Aorta (tissue), 5 donors: ENCODE results near the gene GRK4. TPM values are rescaled to one million over a fixed set of nuclear protein-coding genes. Genes with fewer than 3 reads are reported as not detected.

Experiments
- ATAC-seq: fragments of 200-7000 bp; cut with Tn5 transposase; one replicate; pipeline ENCODE4 v1.9.1; 2022; ENCODE audit warnings: moderate library complexity; ENCODE audit not compliant: low FRiP score
- DNase-seq, 2 donors: peaks; one replicate each; pipeline ENCODE4 v3.0.0-alpha.2; 2020
- H3K27ac ChIP-seq, 2 donors: one replicate each; pipeline ENCODE4 v1.5.1; 2013; ENCODE audit warnings: low read length in 2 of 2, mild to moderate bottlenecking in 2 of 2, moderate library complexity in 2 of 2, control low read depth in 1 of 2, inconsistent platforms in 1 of 2, low read depth in 1 of 2
- H3K27me3 ChIP-seq, 2 donors: one replicate each; pipeline ENCODE4 v1.6.1; 2013; ENCODE audit warnings: control low read depth in 1 of 2, low read length in 1 of 2, mild to moderate bottlenecking in 1 of 2, moderate library complexity in 1 of 2; ENCODE audit not compliant: insufficient read depth in 2 of 2, control insufficient read depth in 1 of 2
- H3K36me3 ChIP-seq, 2 donors: one replicate each; pipeline ENCODE4 v1.6.1; 2013; ENCODE audit warnings: control low read depth in 1 of 2, low read length in 1 of 2, mild to moderate bottlenecking in 1 of 2; ENCODE audit not compliant: insufficient read depth in 2 of 2, control insufficient read depth in 1 of 2
- H3K4me1 ChIP-seq, 2 donors: one replicate each; pipeline ENCODE4 v1.6.1; 2013; ENCODE audit warnings: low read length in 2 of 2, control low read depth in 1 of 2, mild to moderate bottlenecking in 1 of 2, moderate library complexity in 1 of 2; ENCODE audit not compliant: insufficient read depth in 2 of 2, control insufficient read depth in 1 of 2
- H3K4me3 ChIP-seq, 2 donors: one replicate each; pipeline ENCODE4 v1.5.1; 2013; ENCODE audit warnings: low read length in 2 of 2, control low read depth in 1 of 2, mild to moderate bottlenecking in 1 of 2
- H3K9me3 ChIP-seq: one replicate; pipeline ENCODE4 v1.6.1; 2013; ENCODE audit warnings: mild to moderate bottlenecking, low read length; ENCODE audit not compliant: control insufficient read depth
- WGBS, 2 donors: extraction: QIAGEN DNeasy Blood & Tissue Kit; methylation state at CpG; one replicate each; pipeline ENCODE4 v1.1.7; 2013; 5-methylcytosine and 5-hydroxymethylcytosine counted together
- intact Hi-C, 2 donors: fragments of 100-400 bp; cut with DNase I; formaldehyde crosslinking; loops; one replicate each; pipeline versions ENCODE4 v1.14.2 to v1.15.0; 2022
- polyA plus RNA-seq, 2 donors: library from polyadenylated mRNA; stranded (reverse); fragments of 200-250 nt; gene quantifications; one replicate each; pipeline ENCODE4 v1.2.3, GENCODE V29; 2013
- total RNA-seq, 2 donors: library from RNA; stranded (reverse); fragmentation: NEBNext Ultra II Directional; extraction: Animal tissue kit (Norgen Biotek cat#: 25700); gene quantifications; one replicate each; pipeline ENCODE4 v1.2.1, GENCODE V29; 2021
- donor health status: healthy with polysubstance abuse.
- donor health status: Bipolar disorder and iron deficiency.
- donor health status: DM: no; HTN: no; CAD: no.
- donor health status: DM: no; HTN: no; CAD: no.
- donor health status: DM: yes; HTN: yes; CAD: no.

GRK4 gene
- total and polyA plus RNA-seq, 4 donors, result 3.6 to 10.8 (median 7.2) TPM

DNA sequence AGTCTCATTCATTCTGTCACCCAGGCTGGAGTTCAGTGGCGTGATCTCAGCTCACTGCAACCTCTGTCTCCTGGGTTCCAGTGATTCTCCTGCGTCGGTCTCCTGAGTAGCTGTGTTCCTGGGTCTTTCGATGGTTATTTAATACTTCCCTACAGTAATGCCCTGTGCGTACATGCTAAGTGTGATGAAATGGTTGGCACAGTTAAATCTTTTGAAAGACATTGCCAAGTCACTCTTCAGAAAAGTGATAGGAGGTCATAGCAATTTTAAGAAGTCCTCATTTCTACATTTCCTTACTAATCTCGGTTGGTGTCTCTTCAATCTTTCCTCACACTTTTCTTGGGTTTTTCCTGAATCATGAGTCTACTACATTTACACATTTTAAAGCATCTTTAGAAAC lies 96.6 kb downstream of the GRK4 start:
- intact Hi-C loops, result no loop called here
- ATAC-seq (no peak), DNase-seq (no peak)
- no peaks in the 10 kb centered on the region for H3K27me3 ChIP-seq
- H3K4me3 ChIP-seq, result no peak overlapping the region
- WGBS, 2 donors, result 83 to 87% methylated on average over 6 of the region's 6 CpGs
- H3K27ac ChIP-seq, result no peak overlapping the region
- H3K4me1 ChIP-seq, result no peaks in the 10 kb centered on the region
- H3K36me3 ChIP-seq, result peaks cover 0 to 4% of the 10 kb centered on the region in 2 donors
- no peaks in the 10 kb centered on the region for H3K9me3 ChIP-seq

DNA sequence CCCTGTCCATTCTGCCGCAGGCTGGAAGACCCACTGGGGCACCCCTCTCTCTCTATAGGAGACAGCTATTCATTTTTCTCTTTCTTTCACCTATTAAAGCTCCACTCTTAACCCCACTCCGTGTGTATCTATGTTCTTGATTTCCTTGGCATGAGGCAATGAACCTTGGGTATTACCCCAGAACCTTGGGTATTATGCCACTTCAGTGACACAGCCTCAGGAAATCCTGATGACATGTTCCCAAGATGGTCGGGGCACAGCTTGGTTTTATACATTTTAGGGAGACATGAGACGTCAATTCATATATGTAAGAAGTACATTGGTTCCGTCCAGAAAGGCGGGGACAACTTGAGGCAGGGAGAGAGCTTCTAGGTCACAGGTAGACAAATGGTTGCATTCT lies 97.6 kb downstream of the GRK4 start:
- Histone ChIP-seq H3K4me1 (no peaks in the 10 kb centered on the region), H3K27ac (no peak overlapping the region), H3K4me3 (no peak overlapping the region), H3K9me3 (no peaks in the 10 kb centered on the region), H3K27me3 (no peaks in the 10 kb centered on the region), H3K36me3 (no peaks in the 10 kb centered on the region)
- intact Hi-C loops, result no loop called here
- 89 to 90% methylated on average over 6 of the region's 6 CpGs for WGBS, 2 donors
- DNase-seq, result no peak
- no peak for ATAC-seq

- DNase-seq (no peak), ATAC-seq (no peak)
- no peaks in the 10 kb centered on the region for H3K27me3 ChIP-seq
- no peak overlapping the region for H3K27ac ChIP-seq
- no peak overlapping the region for H3K4me3 ChIP-seq
- WGBS, 2 donors, result 89 to 91% methylated on average over 12 of the region's 12 CpGs
- intact Hi-C loops, result no loop called here
- no peaks in the 10 kb centered on the region for H3K4me1 ChIP-seq
- no peaks in the 10 kb centered on the region for H3K36me3 ChIP-seq
- H3K9me3 ChIP-seq, result no peaks in the 10 kb centered on the region
These were observed 99.1 kb downstream of the GRK4 start for GRCh38 chr4:3062471-3062870.

DNA sequence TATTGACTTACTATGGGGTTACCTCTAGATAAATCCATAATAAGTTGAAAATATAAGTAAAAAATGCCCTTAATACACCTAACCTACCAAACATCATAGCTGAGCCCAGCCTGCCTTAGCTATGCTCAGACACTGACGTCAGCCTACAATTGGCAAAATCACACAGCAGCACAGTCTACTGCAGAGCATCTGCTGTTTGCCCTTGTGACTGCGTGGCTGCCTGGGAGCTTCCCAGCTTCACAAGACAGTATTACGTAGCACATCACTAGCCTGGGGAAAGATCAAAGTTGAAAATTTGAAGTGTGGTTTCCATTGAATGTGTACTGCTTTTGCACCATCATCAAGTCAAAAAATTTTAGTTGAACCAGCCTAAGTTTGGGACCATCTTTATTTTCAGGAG lies 102.2 kb downstream of the GRK4 start:
- DNase-seq (no peak), ATAC-seq (no peak)
- Histone ChIP-seq H3K27ac (no peak overlapping the region), H3K36me3 (no peaks in the 10 kb centered on the region), H3K27me3 (no peaks in the 10 kb centered on the region), H3K4me1 (no peaks in the 10 kb centered on the region), H3K4me3 (no peak overlapping the region), H3K9me3 (no peaks in the 10 kb centered on the region)
- 90 to 95% methylated on average over 3 of the region's 3 CpGs for WGBS, 2 donors
- intact Hi-C loops, result no loop called here

DNA sequence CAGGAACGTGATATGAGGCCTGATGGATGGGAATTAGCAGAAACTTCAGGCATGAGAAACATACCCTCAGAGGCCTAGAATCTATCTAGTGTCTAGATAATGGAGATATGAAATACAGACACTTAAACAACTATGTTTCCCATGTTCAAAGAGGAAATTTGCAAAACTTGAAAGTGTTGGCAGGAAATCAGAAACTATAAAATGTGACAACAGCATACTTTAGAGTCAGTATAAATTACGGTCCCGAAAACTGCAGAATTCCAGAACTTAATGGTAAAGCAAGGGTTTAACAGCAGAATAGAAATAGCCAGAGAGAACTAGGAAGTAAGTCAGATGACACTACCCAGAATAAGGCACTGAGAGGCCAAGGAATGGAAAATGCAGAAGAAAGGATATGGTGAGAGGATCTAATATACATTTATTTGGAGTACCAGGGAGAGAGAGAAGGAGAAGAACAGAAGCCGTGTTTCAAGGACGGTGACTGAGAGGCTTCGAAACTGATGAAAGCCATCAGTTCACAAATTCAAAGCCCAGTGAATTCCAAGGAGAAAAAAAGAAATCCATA lies 103.5 kb downstream of the GRK4 start:
- ATAC-seq, result no peak
- Histone ChIP-seq H3K4me1 (no peaks in the 10 kb centered on the region), H3K36me3 (no peaks in the 10 kb centered on the region), H3K9me3 (no peaks in the 10 kb centered on the region), H3K4me3 (no peak overlapping the region), H3K27me3 (no peaks in the 10 kb centered on the region), H3K27ac (no peak overlapping the region)
- no peak for DNase-seq
- intact Hi-C loops, result no loop called here
- 88% methylated on average over 6 of the region's 6 CpGs for WGBS, 2 donors

- DNase-seq (no peak), ATAC-seq (no peak)
- H3K4me3 ChIP-seq, result no peak overlapping the region
- H3K4me1 ChIP-seq, result no peaks in the 10 kb centered on the region
- H3K27me3 ChIP-seq, result no peaks in the 10 kb centered on the region
- H3K9me3 ChIP-seq, result no peaks in the 10 kb centered on the region
- 86 to 89% methylated on average over 6 of the region's 6 CpGs for WGBS, 2 donors
- no peak overlapping the region for H3K27ac ChIP-seq
- H3K36me3 ChIP-seq, result no peaks in the 10 kb centered on the region
- intact Hi-C loops, result no loop called here
These were observed 104.2 kb downstream of the GRK4 start for GRCh38 chr4:3067473-3068001.

DNA sequence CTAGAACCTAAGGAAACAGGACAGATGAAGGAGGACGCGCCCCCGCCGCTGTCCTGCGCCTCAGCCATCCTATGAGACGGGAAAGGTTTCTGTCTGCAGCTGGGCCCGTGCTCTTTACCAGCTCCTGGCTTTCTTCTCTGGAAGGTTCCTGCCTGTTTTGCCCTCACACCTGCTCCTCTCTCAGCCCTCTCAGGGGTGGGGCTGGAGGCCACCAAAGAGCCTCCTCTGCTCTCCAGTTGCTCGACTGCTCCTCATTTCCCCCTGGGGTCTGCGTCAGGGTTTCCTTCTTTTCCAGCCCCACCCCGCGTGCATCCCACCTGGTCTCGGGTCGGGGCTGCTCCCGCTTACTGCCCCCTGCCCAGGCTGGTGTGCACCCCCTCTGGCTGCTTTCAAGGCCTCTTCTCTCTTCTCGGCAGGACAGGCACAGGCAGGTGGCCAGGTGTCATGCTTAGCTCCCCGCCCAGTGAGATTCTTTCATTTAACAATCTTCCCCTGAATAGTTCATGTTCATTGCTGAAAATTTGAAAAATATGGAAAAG lies 106.4 kb downstream of the GRK4 start:
- H3K27me3 ChIP-seq, result no peaks in the 10 kb centered on the region
- ATAC-seq, result no peak
- H3K36me3 ChIP-seq, result no peaks in the 10 kb centered on the region
- intact Hi-C loops, result no loop called here
- H3K9me3 ChIP-seq, result no peaks in the 10 kb centered on the region
- no peak overlapping the region for H3K27ac ChIP-seq
- no peak for DNase-seq
- no peak overlapping the region for H3K4me3 ChIP-seq
- H3K4me1 ChIP-seq, result no peaks in the 10 kb centered on the region
- 83% methylated on average over 16 of the region's 16 CpGs for WGBS, 2 donors

DNA sequence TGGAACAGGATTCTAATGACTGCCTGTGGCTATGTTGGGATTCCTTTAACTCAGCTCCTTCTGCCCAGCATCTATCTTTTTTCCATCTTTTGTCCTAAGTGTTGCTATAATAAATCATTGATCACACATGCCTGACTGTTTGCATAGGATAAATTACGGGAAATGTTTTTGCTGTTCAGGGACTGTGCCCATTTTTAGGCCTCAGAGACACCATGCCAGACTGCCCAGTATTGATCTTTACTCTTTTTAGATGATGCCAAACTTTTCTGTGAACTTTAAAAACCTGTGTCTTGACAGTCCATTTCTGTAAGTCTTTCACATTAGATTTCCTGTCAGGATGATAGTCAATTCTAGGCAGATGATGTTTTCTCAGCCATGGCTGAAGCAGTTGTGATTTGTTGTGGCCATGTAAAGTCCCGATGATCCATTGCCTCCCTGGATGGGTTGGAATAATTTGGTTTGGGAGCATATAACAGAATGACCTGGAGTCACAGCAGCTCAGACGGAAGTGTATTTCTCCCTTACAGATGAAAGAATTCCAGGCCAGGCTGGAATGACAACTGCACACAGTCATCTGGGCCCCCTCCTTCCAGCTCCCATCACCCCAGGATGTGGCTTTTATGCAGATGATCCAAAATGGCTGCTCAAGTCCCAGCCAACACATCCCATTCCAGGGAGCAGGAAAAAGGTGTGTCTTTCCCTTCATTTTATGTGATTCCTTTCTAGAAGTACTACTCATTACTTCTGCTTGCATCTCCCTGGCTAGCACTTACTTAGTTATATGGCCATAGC lies 107.5 kb downstream of the GRK4 start:
- DNase-seq (no peak), ATAC-seq (no peak)
- Histone ChIP-seq H3K4me3 (no peak overlapping the region), H3K36me3 (no peaks in the 10 kb centered on the region), H3K27me3 (no peaks in the 10 kb centered on the region), H3K4me1 (no peaks in the 10 kb centered on the region), H3K9me3 (no peaks in the 10 kb centered on the region), H3K27ac (no peak overlapping the region)
- intact Hi-C loops, result no loop called here
- 69 to 73% methylated on average over 3 of the region's 3 CpGs for WGBS, 2 donors

GRCh38 chr4:3071811-3072210 lies 108.4 kb downstream of the GRK4 start:
- no peaks in the 10 kb centered on the region for H3K4me1 ChIP-seq
- no peak overlapping the region for H3K4me3 ChIP-seq
- no peaks in the 10 kb centered on the region for H3K36me3 ChIP-seq
- WGBS, 2 donors, result 50 to 63% methylated on average over 7 of the region's 7 CpGs
- DNase-seq (no peak), ATAC-seq (no peak)
- no peak overlapping the region for H3K27ac ChIP-seq
- intact Hi-C loops, result no loop called here
- H3K27me3 ChIP-seq, result no peaks in the 10 kb centered on the region
- H3K9me3 ChIP-seq, result no peaks in the 10 kb centered on the region
